Sigmoid colon (tissue), 7 donors: ENCODE data around the gene APPL1. TPM values are rescaled to one million over a fixed set of nuclear protein-coding genes. Genes with fewer than 3 reads are reported as not detected.

Experiments
- DNase-seq: peaks from one replicate; pipeline ENCODE4 v3.0.0-alpha.2; 2019
- H3K27ac ChIP-seq, 4 donors: fragments of 200-600 bp; sonication (generic); one replicate each; pipeline ENCODE4 v1.5.1; 2016 to 2019; ENCODE audit warnings: mild to moderate bottlenecking in 1 of 4
- H3K27me3 ChIP-seq, 3 donors: fragments of 200-600 bp; sonication (generic); one replicate each; pipeline ENCODE4 v1.5.1; 2019; ENCODE audit warnings: mild to moderate bottlenecking in 1 of 3
- H3K36me3 ChIP-seq, 4 donors: fragments of 200-600 bp; sonication (generic); one replicate each; pipeline ENCODE4 v1.5.1; 2016 to 2019
- H3K4me1 ChIP-seq, 4 donors: fragments of 200-600 bp; sonication (generic); one replicate each; pipeline ENCODE4 v1.5.1; 2017 to 2019
- H3K4me3 ChIP-seq, 4 donors: fragments of 200-600 bp; sonication (generic); one replicate each; pipeline ENCODE4 v1.5.1; 2017 to 2019; ENCODE audit warnings: mild to moderate bottlenecking in 2 of 4, moderate library complexity in 1 of 4
- H3K9me3 ChIP-seq, 4 donors: fragments of 200-600 bp in 3 of 4; sonication (generic) in 3 of 4; one replicate each; pipeline versions ENCODE4 v1.5.1 to v1.6.1; 2013 to 2019
- EP300 ChIP-seq, 4 donors: sonication (generic); formaldehyde crosslinking; IDR thresholded peaks; one replicate each; pipeline ENCODE4 v1.6.1; 2017; ENCODE audit warnings: antibody characterized with exemption in 4 of 4
- POLR2A ChIP-seq, 2 donors: fragments of 450-650 bp; IDR thresholded peaks; one replicate each; pipeline ENCODE4 v1.6.1; 2016; ENCODE audit warnings: antibody characterized with exemption in 2 of 2, mild to moderate bottlenecking in 2 of 2, moderate library complexity in 2 of 2
- POLR2AphosphoS5 ChIP-seq, 4 donors: sonication (generic); formaldehyde crosslinking; IDR thresholded peaks; one replicate each; pipeline ENCODE4 v1.6.1; 2017; ENCODE audit warnings: antibody characterized with exemption in 4 of 4
- WGBS, 2 donors: extraction: QIAGEN DNeasy Blood & Tissue Kit; methylation state at CpG; one replicate each; pipeline ENCODE4 v1.1.7; 2013; 5-methylcytosine and 5-hydroxymethylcytosine counted together
- intact Hi-C: fragments of 100-400 bp; cut with DNase I; formaldehyde crosslinking; loops from one replicate; pipeline ENCODE4 v1.15.1; 2023
- polyA plus RNA-seq, 3 donors: library from polyadenylated mRNA; stranded (reverse); fragments of 200-250 nt; gene quantifications; one replicate each; pipeline ENCODE4 v1.2.3, GENCODE V29; 2013
- total RNA-seq, 4 donors: library from RNA; depleted of rRNA; stranded (reverse); fragments of >200 nt; gene quantifications; one replicate each; pipeline ENCODE4 v1.1.0, GENCODE V29; 2016
- TF ChIP-seq, protein P1 (sequence below), 4 experiments: fragments of 450-650 bp in 3 of 4; fragments of 200-600 bp in 1 of 4; IDR thresholded peaks; one replicate each; pipeline ENCODE4 v1.5.1; 2016 to 2019; ENCODE audit warnings: antibody characterized with exemption in 4 of 4, mild to moderate bottlenecking in 3 of 4, moderate library complexity in 2 of 4
- donor health status: healthy with polysubstance abuse.
- donor health status: Bipolar disorder and iron deficiency.
- donor health status: healthy.

APPL1 gene
- total and polyA plus RNA-seq, 7 donors: 12.6 to 63.7 (median 34.9) TPM

- TF ChIP-seq, protein P1, sequence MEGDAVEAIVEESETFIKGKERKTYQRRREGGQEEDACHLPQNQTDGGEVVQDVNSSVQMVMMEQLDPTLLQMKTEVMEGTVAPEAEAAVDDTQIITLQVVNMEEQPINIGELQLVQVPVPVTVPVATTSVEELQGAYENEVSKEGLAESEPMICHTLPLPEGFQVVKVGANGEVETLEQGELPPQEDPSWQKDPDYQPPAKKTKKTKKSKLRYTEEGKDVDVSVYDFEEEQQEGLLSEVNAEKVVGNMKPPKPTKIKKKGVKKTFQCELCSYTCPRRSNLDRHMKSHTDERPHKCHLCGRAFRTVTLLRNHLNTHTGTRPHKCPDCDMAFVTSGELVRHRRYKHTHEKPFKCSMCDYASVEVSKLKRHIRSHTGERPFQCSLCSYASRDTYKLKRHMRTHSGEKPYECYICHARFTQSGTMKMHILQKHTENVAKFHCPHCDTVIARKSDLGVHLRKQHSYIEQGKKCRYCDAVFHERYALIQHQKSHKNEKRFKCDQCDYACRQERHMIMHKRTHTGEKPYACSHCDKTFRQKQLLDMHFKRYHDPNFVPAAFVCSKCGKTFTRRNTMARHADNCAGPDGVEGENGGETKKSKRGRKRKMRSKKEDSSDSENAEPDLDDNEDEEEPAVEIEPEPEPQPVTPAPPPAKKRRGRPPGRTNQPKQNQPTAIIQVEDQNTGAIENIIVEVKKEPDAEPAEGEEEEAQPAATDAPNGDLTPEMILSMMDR (IDR thresholded peaks at IDR 0.05): no peak
- TF ChIP-seq POLR2A (IDR thresholded peaks at IDR 0.05) (no peak), EP300 (IDR thresholded peaks at IDR 0.05) (no peak), POLR2AphosphoS5 (IDR thresholded peaks at IDR 0.05) (no peak)
- Histone ChIP-seq H3K4me1 (peaks cover 0 to 23% (median 12%) of the 10 kb centered on the region in 4 donors), H3K36me3 (peaks cover 0 to 28% (median 10%) of the 10 kb centered on the region in 4 donors), H3K27me3 (no peaks in the 10 kb centered on the region), H3K4me3 (no peak overlapping the region), H3K27ac (no peak overlapping the region), H3K9me3 (no peaks in the 10 kb centered on the region)
- intact Hi-C loops: no loop called here
- WGBS, 2 donors: 82 to 86% methylated on average over 13 of the region's 13 CpGs
- DNase-seq: no peak
These were observed 7.4 kb downstream of the APPL1 start for GRCh38 chr3:57234613-57235575.

DNA sequence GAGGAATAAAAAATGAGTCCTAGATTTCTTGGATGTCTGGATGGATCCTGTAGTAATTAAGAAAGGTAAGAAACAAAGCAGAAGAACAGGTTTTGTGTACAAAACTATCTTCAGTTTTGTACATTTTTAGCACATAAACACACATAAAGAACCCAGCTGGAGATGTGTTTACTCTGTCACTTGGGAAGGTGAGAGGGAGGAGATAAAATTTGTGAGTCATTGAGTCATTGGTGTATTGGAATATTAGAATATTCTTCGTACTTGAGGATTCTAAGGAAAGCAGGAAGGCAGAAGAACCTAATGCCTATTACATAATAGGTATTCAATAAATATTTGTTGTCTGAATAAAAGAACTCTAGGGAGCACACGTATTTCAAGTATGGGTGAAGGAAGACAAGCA, 17.4 kb downstream of the APPL1 start:
- H3K4me1 ChIP-seq: no peaks in the 10 kb centered on the region
- peaks cover 0 to 100% (median 35%) of the 10 kb centered on the region in 4 donors for H3K36me3 ChIP-seq
- DNase-seq: no peak
- no peak overlapping the region for H3K27ac ChIP-seq
- 85 to 94% methylated on average over 2 of the region's 2 CpGs for WGBS, 2 donors
- intact Hi-C loops: no loop called here
- H3K4me3 ChIP-seq: no peak overlapping the region
- no peaks in the 10 kb centered on the region for H3K27me3 ChIP-seq
- H3K9me3 ChIP-seq: no peaks in the 10 kb centered on the region
- TF ChIP-seq EP300 (IDR thresholded peaks at IDR 0.05) (no peak), POLR2AphosphoS5 (IDR thresholded peaks at IDR 0.05) (no peak), POLR2A (IDR thresholded peaks at IDR 0.05) (no peak)
- TF ChIP-seq, protein P1 (IDR thresholded peaks at IDR 0.05): no peak

- Histone ChIP-seq H3K27me3 (no peaks in the 10 kb centered on the region), H3K4me3 (no peak overlapping the region), H3K9me3 (no peaks in the 10 kb centered on the region), H3K27ac (no peak overlapping the region), H3K36me3 (peaks cover 3 to 79% (median 11%) of the 10 kb centered on the region in 4 donors), H3K4me1 (peaks cover 0 to 4% (median 0%) of the 10 kb centered on the region in 4 donors)
- WGBS, 2 donors: 77 to 78% methylated on average over 1 of the region's 1 CpG
- TF ChIP-seq, protein P1 (IDR thresholded peaks at IDR 0.05): no peak
- TF ChIP-seq POLR2A (IDR thresholded peaks at IDR 0.05): no peak
- no peak for TF ChIP-seq EP300 (IDR thresholded peaks at IDR 0.05)
- TF ChIP-seq POLR2AphosphoS5 (IDR thresholded peaks at IDR 0.05): no peak
- DNase-seq: no peak
- intact Hi-C loops: no loop called here
These were observed 24.9 kb downstream of the APPL1 start for GRCh38 chr3:57252404-57252803.

DNA sequence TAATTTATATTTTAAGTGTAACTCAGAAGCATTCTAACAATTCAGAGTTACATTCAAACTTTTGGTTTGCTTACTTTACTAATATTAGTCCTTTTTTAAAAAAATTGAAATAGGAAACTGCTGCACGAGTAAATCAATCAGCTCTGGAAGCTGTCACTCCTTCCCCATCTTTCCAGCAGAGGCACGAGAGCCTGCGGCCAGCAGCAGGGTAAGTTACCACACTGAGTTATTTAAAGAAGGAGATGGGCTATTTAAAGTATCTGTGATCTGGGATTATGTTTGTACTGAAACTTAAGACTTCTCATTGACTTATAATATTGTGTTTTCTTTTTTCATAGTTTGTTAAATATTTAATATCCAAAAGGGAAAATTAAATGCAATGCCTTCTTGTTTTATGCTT, 29.3 kb downstream of the APPL1 start:
- no peak for DNase-seq

More for the DNA sequence above, 29.3 kb downstream of the APPL1 start:
- 89 to 93% methylated on average over 3 of the region's 3 CpGs for WGBS, 2 donors
- Histone ChIP-seq H3K36me3 (peaks cover 25 to 90% (median 38%) of the 10 kb centered on the region in 4 donors), H3K4me1 (peaks cover 0 to 4% (median 0%) of the 10 kb centered on the region in 4 donors), H3K4me3 (no peak overlapping the region), H3K9me3 (no peaks in the 10 kb centered on the region), H3K27ac (no peak overlapping the region), H3K27me3 (no peaks in the 10 kb centered on the region)
- TF ChIP-seq POLR2A (IDR thresholded peaks at IDR 0.05): no peak
- no peak for TF ChIP-seq POLR2AphosphoS5 (IDR thresholded peaks at IDR 0.05)
- no peak for TF ChIP-seq EP300 (IDR thresholded peaks at IDR 0.05)
- TF ChIP-seq, protein P1 (IDR thresholded peaks at IDR 0.05): no peak
- intact Hi-C loops: no loop called here
